Skin epidermis (tissue), 12 donors: ENCODE data around the gene STK39.

Experiments
- H3K27ac ChIP-seq, 21 experiments: fragments of 200-600 bp; sonication (generic) in 11 of 21; one replicate each; pipeline ENCODE4 v1.5.0; 2020; ENCODE audit warnings: mild to moderate bottlenecking in 3 of 21, inconsistent platforms in 2 of 21, moderate library complexity in 2 of 21
- H3K4me3 ChIP-seq, 7 experiments: fragments of 200-600 bp; sonication (generic) in 2 of 7; one replicate each; pipeline ENCODE4 v1.5.0; 2020; ENCODE audit warnings: inconsistent platforms in 2 of 7, mild to moderate bottlenecking in 2 of 7, moderate library complexity in 1 of 7

STK39 gene

DNA sequence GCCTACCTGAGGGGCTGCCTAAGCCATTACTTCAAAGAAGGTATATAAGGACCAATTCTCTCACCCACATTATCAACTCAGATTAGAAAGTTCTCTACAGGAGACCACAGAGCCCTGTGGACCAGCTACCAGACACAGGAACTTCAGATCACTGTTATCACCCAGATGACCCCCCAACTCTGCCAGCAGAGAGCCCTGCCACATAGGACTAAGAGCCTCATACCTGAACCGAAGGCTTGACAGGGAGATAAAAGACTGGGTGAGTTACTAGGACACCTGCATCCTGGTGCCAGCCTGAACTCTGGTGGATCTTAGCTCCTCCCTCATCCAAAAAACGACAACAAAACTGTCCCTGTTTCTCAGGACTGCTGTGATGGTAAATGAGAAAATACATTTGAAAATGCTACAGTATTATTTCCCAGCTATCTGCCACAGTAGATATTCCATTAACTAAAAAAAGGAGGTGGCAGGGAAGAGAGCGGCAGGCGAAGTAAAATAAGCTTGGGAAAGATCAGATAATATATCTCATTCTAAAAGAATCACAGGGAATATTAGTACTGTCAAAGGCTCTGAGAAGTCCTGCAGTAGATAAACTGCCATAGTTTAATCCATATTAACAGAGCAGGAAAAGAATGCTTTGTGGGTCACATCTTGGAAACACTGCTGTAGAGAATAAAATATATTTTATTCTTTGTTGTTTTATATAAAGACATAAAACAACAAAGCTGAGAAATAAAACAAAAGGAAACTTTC lies 79.7 kb downstream of the STK39 start:
- no peak overlapping the region for H3K4me3 ChIP-seq
- H3K27ac ChIP-seq, result no peak overlapping the region

DNA sequence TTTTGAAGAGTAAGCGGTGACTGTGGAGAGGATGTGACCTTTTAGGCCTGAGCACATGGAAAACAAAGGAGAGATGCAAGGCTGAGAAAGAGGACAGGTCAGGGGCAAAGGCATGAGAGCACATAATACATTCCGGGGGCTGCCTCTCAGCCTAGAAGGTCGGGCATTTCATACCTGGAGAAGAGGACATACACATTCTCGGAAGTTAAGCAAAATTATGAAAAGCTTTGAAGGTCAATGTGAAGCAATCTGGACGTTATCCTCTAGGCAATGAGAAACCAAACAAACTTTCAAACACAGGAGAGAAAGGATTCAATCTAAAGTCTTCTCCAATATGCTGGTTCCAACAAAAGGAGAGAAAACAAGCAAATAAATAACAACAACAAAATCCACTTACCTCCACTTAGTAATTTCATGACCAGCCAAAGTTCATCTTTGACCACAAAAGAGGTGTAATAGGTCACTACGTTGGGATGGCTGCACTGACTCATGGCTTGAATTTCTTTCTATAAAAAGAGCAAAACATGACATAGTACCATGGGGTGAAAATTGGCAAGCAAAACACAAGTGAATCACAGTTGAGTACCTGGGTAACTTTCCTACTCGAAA lies 80.4 kb downstream of the STK39 start:
- H3K4me3 ChIP-seq, result no peak overlapping the region

DNA sequence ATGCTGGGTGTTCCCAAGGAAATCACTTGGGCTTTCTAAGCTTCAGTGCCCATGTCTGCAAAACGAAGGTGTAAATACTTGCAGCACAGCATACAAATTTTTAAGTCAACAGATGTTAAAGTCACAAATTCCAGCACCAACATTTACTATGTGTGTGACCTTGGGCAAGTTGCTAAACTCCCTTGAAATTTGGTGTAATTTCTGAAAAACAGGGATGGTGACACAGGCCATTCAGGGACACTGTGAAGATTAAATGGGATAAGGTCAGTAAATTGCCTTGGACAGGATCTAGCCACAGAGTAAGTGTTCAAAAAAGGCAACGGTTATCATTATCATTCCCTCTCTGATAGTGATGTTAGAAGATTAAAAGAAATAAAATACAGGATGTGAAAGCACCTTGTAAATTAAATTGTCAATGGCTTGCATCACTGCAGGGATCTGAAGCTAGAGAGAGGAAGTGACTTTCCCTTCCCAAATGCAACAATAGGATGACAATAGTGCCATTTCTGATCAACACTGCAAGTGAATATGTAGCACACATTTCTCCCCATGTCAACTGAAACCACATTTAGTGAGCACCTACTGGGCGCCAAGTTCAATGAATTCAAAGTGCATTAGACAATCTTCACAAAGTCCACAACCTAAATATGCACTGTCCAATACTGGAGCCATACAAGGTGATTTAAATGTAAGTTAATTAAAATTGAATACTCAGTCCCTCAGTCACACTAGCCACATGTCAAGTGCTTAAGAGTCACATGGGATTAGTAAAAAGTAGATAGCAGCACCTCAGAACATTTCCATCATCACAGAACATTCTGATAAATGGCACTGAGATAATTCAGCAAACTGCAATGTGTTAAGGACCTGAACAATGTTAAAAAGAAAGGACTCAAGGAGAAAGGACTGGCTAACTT lies 81.2 kb downstream of the STK39 start:
- Histone ChIP-seq H3K27ac (peak overlapping the region in 3 of 21 experiments; percentile 1 to 23 (median 14)), H3K4me3 (no peak overlapping the region)

More for the DNA sequence above, 80.4 kb downstream of the STK39 start:
- H3K27ac ChIP-seq, result no peak overlapping the region

DNA sequence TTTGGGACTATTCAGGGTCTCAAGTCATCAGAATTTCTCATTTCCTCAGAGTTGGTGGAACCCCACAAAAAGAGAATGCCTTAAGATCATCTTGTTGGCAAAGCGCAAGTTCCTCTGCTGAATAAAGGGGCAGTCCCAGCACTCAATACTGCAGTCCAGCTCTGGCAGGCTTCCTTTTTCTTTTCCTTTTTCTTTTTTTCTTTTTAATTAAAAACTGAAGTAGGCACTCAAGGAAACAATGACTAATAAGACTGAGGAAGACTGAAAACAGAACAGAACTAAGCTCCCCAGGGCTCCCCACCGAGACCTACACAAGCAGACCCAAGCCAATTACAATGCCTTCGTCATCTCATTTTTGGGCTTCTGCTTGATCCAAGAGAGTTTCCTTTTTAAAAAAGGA lies 82.0 kb downstream of the STK39 start:
- H3K27ac ChIP-seq, result peak overlapping the region in 1 of 21 experiments; percentile 41
- H3K4me3 ChIP-seq, result no peak overlapping the region

DNA sequence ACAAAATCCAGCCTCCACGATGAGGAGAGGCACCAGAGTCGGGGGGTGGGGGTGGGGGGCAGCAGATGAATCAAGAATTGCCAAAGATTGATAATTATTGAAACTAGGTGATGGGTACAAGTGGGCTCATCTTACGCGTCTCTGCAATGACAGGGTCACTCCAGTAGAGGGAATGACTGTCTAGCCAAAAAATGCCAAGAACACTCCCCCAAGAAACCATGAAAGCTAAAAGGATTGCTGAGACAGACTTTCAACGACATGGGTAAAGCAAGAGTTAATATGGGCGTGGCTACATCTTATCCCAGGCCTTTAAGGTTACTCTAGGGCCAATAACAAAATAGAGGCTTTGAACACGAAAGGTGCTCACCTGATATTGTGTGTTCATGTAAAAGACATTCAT lies 86.5 kb downstream of the STK39 start:
- Histone ChIP-seq H3K4me3 (no peak overlapping the region), H3K27ac (no peak overlapping the region)

DNA sequence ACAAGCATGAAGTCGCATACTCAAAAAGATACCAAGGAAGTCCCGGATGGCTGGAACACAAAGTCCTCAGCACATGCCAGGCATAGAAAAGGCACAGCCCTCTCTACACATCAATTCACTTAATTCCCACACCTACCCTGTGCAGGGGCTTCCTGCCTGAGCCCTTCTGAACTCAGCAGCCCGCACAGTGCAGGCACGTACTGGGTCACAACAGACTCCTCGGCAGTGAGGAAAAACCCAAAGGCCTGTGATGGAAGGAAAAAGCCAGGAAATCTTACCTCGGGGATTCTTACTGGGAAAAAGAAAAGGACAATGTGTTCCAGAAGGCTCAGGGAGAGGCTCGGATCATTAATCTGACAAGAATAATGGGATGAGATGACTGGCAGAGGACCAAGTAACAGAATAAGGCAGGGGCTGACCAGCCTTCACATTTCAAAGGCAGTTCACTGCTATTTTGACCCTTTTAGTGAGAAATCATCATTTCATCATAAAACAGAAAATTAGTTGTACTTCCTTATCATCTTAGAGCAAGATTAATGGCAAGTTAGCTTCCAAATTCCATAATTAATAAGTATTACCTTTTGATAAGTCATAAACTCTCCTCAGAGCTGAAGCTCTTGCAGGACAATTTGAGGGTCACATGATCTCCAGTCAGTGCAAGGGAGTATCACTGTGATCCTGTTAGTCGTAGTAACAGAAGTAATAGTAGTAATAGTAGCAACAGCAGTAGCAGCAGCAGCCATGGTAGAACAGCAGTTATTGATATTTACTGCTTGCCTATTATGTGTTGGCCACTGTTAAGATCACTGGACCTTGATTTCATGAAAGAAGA lies 87.4 kb downstream of the STK39 start:
- H3K4me3 ChIP-seq, result no peak overlapping the region
- no peak overlapping the region for H3K27ac ChIP-seq

DNA sequence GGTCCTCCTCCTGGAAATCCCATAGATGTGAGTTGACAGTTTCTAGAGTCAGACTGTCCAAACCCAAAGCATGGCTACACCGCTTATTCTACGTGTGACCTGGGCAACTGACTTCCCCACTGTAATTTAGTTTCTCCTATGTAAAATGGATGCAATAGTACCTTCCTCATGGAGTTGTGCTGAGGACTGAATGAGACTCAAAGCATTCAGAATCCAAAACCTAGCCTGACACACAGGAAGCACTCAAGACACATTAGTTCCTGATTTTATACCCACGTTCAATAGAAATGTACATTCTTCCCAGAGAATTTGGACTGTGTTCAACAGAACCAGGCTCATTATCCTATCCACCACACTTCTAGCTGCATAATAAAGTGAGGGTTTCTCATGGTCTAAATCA lies 88.8 kb downstream of the STK39 start:
- Histone ChIP-seq H3K27ac (peak overlapping the region in 2 of 21 experiments; percentile 9 to 14), H3K4me3 (no peak overlapping the region)

DNA sequence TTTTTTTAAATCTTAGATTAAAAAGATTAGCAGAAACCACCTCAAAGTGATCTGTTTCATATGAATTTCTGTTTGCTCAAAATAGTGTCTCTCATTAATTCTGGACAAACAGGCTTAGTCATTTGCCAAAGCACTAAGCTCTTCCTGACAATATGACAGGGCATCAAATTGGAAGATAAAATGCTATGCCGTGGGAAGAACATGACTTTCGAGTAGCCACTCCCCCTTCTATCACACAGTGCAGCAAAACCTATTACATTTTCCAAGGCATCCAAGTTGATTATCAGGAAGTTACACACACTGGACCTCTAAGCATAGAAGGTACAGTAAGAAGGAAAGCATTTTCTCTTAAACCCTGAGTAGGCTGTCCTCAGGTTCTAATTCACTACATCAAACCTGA lies 89.5 kb downstream of the STK39 start:
- Histone ChIP-seq H3K27ac (peak overlapping the region in 1 of 21 experiments; percentile 14), H3K4me3 (no peak overlapping the region)

DNA sequence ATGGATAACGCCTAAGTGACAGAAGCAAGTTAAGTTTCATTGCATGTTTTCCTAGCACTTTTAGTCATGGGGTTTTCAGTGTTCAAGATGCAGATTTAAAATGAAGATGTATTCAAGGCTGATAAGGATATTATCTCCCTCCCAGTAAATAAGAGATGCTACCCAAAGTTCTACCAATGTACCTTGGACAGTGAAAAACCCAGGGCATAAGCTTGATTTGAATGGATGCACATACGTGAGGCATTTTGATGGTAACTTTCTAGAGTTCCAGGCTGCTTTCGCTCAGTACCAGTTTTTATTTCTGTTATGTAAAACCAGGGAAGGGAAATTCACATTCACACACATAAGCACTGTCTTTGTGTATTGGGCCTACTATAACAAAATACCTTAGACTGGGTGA lies 90.3 kb downstream of the STK39 start:
- H3K4me3 ChIP-seq, result no peak overlapping the region

DNA sequence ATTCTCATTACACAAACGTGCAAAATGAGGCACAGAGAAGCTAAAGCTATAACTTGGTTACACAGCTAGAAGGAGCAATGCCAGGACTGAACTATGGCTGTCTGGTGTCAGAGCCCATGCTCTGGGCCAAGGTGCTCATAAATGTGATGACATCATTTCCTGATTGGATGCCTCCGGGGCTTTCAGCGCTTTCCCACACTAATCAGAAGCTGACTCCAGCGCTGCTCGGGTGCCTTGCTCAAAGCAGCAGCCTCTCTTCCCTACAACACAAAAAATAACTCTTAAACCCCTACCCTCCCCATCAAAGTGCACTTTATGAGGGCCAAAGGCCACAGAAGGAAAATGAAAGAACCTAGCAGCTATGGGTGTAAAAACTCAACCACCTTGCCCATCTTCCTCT lies 90.7 kb downstream of the STK39 start:
- no peak overlapping the region for H3K4me3 ChIP-seq
- peak overlapping the region in 2 of 21 experiments; percentile 12 to 33 for H3K27ac ChIP-seq

More for the DNA sequence above, 90.3 kb downstream of the STK39 start:
- peak overlapping the region in 4 of 21 experiments; percentile 3 to 47 (median 22) for H3K27ac ChIP-seq

DNA sequence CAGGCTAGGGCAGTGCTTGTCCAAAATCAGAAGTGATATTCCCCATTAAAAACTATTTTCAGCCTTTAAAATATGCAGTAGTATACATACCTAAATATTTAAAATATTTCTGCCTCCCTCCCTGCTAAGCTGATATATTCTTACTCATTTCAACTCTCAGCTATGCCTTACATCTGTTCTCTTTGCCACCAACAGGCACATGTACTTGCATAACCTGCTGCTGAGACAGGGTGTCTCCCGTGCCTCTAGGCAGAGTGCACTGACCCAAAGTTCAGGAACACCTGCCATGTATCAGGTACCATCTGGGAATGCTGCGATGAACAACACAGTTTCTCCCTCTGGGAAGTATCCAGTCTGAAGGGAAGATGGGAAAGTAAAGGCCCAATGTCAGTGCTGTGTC lies 91.7 kb downstream of the STK39 start:
- Histone ChIP-seq H3K4me3 (no peak overlapping the region), H3K27ac (no peak overlapping the region)

DNA sequence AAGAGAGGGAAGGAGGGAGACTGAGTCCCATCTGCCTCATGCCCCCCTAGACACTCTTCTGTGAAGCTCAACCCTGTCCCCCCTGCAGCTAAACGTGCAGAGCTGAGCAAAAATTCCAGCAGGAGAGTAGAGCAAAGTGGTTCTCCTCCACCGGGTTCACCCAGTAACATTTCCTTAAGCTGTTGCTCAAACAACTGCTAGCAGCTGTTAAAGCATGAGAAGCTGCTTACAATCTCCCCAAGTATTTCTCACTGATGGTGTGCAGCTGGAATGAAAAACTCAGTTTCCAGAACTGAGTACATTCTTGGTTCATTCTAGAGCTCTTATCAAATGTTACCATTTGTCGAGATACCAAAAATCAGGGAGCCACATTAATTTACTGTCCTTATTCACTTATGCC lies 92.3 kb downstream of the STK39 start:
- no peak overlapping the region for H3K4me3 ChIP-seq
- no peak overlapping the region for H3K27ac ChIP-seq

DNA sequence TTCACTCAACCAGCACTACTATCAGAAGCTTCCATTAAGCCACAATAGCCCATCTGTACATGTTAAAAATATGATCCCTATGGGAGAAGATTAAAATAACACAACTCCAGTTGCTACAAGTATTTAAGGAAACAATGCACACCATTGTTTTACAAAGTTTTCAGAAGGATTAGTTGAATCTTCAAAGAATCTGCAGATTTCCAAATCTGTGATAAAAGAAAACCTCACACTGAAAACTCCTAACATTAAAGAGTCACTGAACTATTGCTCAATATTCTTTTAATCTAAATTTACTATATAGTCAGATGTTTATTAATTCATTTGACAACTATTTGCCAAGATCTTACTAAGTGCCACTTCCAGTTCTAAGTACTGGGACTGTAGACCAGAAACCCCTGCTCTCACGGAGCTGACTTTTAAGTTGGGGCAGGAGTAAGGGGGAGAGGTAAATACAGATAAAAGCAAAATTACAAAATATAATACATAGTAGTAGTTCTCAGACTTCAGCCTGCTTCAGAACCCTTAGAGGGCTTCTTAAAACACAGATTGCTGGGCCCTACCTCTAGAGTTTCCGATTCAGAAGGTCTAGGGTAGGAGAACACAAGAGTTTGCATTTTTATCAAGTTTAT lies 94.4 kb downstream of the STK39 start:
- Histone ChIP-seq H3K4me3 (no peak overlapping the region), H3K27ac (no peak overlapping the region)

DNA sequence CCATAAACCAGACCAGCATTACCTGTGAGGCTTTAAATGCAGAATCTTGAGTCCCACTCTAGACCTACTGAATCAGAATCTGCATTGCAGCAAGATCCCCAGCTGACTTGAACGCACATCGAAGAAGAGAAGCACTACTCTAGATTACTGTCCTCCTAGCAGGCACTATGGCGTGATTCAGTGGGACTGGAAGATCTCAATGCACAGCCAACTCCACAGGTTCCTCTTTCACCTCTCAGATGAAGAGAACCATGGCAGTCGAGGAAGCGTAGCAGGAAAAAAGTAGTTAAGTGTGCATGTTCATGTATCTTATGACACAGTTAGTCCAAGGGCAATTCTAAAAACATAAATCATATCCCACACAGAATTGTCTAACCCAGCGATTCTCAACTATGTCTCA lies 97.4 kb downstream of the STK39 start:
- H3K27ac ChIP-seq, result no peak overlapping the region
- no peak overlapping the region for H3K4me3 ChIP-seq

DNA sequence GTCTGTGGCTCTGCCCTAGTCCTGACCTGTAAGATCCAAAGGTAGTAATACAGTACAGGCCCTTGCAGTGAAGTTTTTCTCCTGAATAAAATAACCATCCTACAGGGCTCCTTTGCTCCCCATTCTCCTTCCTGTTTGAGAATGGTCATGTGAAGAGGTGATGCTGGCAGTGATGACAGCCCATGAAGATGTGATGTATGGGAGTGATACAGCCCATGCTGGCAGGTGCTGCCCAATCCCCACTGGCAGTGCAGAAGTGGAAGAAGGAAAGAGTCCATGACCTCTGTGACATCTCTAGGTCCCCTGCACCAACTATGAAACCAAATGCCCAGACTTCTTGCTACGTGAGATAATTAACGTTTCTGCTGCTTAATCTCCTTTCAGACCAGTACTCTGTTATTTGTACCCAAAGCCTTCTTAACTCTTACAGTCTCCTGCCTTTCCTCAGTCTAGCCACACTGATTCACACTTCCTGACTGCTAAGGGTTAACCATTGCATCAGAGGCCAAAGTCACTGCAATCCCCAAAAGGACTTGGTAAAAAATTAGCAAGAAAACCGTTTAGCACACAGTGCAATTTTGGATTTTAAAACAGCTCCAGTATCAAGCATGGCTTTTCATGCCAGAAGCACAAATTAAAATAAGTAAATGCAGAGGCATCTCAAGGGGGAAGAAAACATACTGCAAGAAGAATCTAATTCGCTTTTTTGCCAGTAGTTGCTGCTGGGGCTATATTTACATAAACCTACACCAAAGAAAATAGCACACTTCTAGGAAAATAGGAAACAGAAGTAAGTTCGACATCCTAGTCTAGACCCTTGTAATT lies 98.0 kb downstream of the STK39 start:
- Histone ChIP-seq H3K27ac (peak overlapping the region in 3 of 21 experiments; percentile 5 to 29 (median 22)), H3K4me3 (no peak overlapping the region)

DNA sequence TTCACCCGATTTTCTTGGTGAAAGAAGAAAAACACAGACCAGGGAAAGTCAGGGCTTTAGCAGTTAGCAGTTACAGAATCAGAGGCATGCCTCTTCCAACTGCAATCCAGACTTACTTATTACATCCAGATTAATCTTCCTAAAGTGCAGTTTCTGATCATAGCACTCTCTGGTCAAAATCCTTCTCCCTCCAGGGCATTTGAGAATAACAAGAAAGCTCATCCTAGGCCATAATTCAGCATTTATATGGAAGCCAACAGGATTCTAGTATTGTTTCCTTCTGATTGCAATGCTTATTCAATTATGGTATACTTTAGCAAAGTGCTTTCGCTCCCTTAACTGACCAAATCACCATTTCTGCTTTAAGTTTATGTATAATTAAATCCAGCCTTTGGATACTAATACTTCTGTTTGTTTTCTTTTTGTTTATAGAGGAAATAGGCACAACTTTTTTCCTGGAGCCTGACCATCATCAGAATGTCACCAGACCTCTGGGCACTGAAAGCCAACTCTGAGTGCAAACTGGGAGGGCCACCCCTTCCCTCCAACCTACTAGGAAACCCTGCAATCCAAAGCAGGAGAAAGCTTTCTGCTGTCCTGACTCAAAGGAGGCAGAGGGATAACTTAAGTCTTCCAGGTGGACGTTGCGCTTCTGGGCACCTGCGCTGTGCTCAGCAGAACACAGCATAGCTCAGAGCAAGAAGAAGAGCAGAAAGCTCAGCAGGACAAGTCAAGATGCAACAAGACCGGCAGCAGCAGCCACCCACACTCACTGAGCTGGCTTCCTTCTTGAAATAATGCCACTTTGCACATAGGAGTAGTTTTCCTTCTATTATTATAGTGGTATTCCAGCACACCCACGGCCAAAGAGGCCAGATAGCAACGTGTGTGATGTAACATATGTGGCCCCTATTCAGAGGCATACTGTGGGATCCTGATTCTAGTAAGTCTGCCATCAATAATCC lies 99.3 kb downstream of the STK39 start:
- peak overlapping the region in 3 of 21 experiments; percentile 14 to 42 (median 23) for H3K27ac ChIP-seq

More for the DNA sequence above, 99.3 kb downstream of the STK39 start:
- H3K4me3 ChIP-seq, result no peak overlapping the region
